Breast epithelium (tissue), 4 donors: ENCODE measurements around the gene NDUFS8. TPM values are rescaled to one million over a fixed set of nuclear protein-coding genes. Genes with fewer than 3 reads are reported as not detected.

Experiments used
- DNase-seq, 2 donors: peaks; one replicate each; pipeline ENCODE4 v3.0.0-alpha.2; 2019; ENCODE audit warnings: low spot score in 2 of 2
- H3K27ac ChIP-seq, 2 donors: fragments of 200-600 bp; sonication (generic) in 1 of 2; one replicate each; pipeline ENCODE4 v1.5.1; 2016 to 2019; ENCODE audit warnings: mild to moderate bottlenecking in 1 of 2
- H3K27me3 ChIP-seq, 2 donors: fragments of 200-600 bp; sonication (generic) in 1 of 2; one replicate each; pipeline versions ENCODE4 v1.5.1 to v1.6.0; 2017 to 2019; ENCODE audit warnings: control low read depth in 1 of 2, mild to moderate bottlenecking in 1 of 2
- H3K36me3 ChIP-seq: fragments of 200-600 bp; one replicate; pipeline ENCODE4 v1.5.1; 2019
- H3K4me1 ChIP-seq, 2 donors: fragments of 200-600 bp; sonication (generic); one replicate each; pipeline ENCODE4 v1.5.1; 2016 to 2019; ENCODE audit warnings: control low read depth in 1 of 2
- H3K4me3 ChIP-seq, 3 donors: fragments of 200-600 bp; sonication (generic); 1 replicate in 2 of 3; 2 replicates in 1 of 3; pipeline ENCODE4 v1.5.1; 2016 to 2019; ENCODE audit warnings: mild to moderate bottlenecking in 3 of 3, moderate library complexity in 2 of 3
- H3K9me3 ChIP-seq, 2 donors: fragments of 200-600 bp; sonication (generic) in 1 of 2; one replicate each; pipeline ENCODE4 v1.5.1; 2016 to 2019; ENCODE audit warnings: control low read depth in 1 of 2
- CTCF ChIP-seq, 3 donors: fragments of 450-650 bp; IDR thresholded peaks; one replicate each; pipeline ENCODE4 v1.5.1; 2016 to 2017; ENCODE audit warnings: antibody characterized with exemption in 3 of 3, mild to moderate bottlenecking in 3 of 3, moderate library complexity in 3 of 3
- POLR2A ChIP-seq: fragments of 450-650 bp; IDR thresholded peaks from one replicate; pipeline ENCODE4 v1.6.1; 2016; ENCODE audit warnings: antibody characterized with exemption, mild to moderate bottlenecking, moderate library complexity
- POLR2AphosphoS5 ChIP-seq, 3 donors: sonication (generic); formaldehyde crosslinking; IDR thresholded peaks; one replicate each; pipeline ENCODE4 v1.6.1; 2017; ENCODE audit warnings: antibody characterized with exemption in 3 of 3
- intact Hi-C: fragments of 100-400 bp; cut with DNase I; formaldehyde crosslinking; loops from one replicate; pipeline ENCODE4 v1.15.1; 2023; ENCODE audit warnings: low total_unique reads
- total RNA-seq, 3 donors: library from RNA; depleted of rRNA; stranded (reverse); fragments of >200 nt; gene quantifications; one replicate each; pipeline ENCODE4 v1.1.0, GENCODE V29; 2016

NDUFS8 gene
- total RNA-seq, 3 donors from 2014 or later: 105 to 117 (median 117) TPM

DNA sequence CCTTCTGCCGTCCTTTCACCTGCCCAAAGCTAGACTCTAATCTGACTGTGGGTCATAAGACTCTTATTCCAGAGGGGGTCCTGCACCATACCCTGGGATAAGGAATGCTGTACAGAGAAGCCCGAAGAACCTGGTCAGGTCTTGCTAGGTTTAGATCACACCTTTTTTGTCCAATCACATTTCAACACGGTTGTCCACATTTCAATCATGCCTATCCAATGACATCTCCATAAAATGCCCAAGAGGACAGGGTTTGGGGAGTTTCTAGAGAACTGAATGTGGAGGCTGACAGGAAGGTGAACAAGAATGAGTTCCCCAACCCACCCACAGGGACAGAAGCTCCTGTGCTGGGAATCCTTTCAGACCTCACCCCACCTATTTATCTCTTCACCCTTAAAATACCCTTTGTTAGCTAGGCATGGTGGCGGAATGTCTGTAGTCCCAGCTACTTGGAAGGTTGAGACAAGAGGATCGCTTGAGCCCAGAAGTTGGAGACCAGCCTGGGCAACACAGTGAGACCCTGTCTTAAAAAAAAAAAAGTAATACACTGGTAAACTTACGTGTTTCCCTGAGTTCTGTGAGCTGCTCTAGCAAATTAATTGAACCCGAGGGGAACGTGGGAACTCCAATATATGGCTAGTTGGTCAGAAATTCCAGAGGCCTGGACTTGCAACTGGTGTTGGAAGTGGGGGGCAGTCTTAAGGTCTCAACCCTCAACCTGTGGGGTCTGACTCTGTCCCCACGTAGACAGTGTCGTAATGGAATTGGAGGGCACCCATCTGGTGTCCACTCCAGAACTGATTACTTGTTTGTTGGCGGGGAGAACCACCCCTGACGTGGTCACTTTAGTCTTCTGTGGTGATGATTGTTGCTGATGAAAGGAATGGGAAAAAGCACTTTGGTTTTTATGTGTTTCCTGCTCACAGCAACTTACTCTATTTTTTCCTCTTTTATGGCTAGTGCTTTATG, 26.1 kb downstream of the NDUFS8 start:
- H3K9me3 ChIP-seq: no peaks in the 10 kb centered on the region
- intact Hi-C loops: no loop called here
- no peaks in the 10 kb centered on the region for H3K27me3 ChIP-seq
- DNase-seq: no peak
- H3K36me3 ChIP-seq: no peaks in the 10 kb centered on the region
- TF ChIP-seq POLR2A: no peak
- TF ChIP-seq CTCF (IDR thresholded peaks at IDR 0.05): no peak
- TF ChIP-seq POLR2AphosphoS5 (IDR thresholded peaks at IDR 0.05): no peak
- H3K27ac ChIP-seq: no peak overlapping the region
- no peak overlapping the region for H3K4me3 ChIP-seq
- H3K4me1 ChIP-seq: no peaks in the 10 kb centered on the region

- Histone ChIP-seq H3K4me3 (no peak overlapping the region), H3K27ac (no peak overlapping the region), H3K36me3 (no peaks in the 10 kb centered on the region), H3K4me1 (no peaks in the 10 kb centered on the region), H3K27me3 (no peaks in the 10 kb centered on the region), H3K9me3 (no peaks in the 10 kb centered on the region)
- TF ChIP-seq POLR2A (no peak), POLR2AphosphoS5 (IDR thresholded peaks at IDR 0.05) (no peak), CTCF (IDR thresholded peaks at IDR 0.05) (no peak)
- DNase-seq: no peak
- intact Hi-C loops: no loop called here
Measured at GRCh38 chr11:68057807-68058206, 27.3 kb downstream of the NDUFS8 start.

GRCh38 chr11:68061508-68061907, 31.0 kb downstream of the NDUFS8 start:
- no peaks in the 10 kb centered on the region for H3K36me3 ChIP-seq

DNA sequence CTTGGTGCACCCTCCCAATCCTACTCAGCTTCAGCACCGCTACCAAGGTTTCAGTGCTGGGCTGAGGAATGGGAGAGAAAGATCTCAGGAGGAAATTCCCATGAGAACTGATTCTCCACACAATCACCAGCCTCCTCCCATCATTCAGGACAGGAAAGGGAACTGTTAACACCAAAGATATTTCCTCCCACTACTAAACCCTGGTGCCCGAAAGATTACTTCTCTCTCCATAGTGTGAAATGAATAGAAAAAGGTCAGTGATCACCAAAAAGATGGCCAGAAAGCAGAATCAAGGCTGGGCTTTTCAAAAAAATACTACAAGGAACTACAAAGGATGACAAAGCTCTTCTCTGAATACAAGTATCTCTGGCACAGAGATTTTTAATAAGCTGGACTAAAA, 34.4 kb downstream of the NDUFS8 start:
- no peaks in the 10 kb centered on the region for H3K9me3 ChIP-seq
- no peaks in the 10 kb centered on the region for H3K4me1 ChIP-seq
- H3K27ac ChIP-seq: no peak overlapping the region
- no peak overlapping the region for H3K4me3 ChIP-seq
- intact Hi-C loops: no loop called here
- TF ChIP-seq POLR2AphosphoS5 (IDR thresholded peaks at IDR 0.05) (no peak), CTCF (IDR thresholded peaks at IDR 0.05) (no peak), POLR2A (no peak)
- no peaks in the 10 kb centered on the region for H3K27me3 ChIP-seq
- DNase-seq: no peak
- no peaks in the 10 kb centered on the region for H3K36me3 ChIP-seq

More at GRCh38 chr11:68061508-68061907, 31.0 kb downstream of the NDUFS8 start:
- no peak for DNase-seq
- Histone ChIP-seq H3K4me3 (no peak overlapping the region), H3K27me3 (no peaks in the 10 kb centered on the region), H3K4me1 (no peaks in the 10 kb centered on the region), H3K9me3 (no peaks in the 10 kb centered on the region), H3K27ac (no peak overlapping the region)
- intact Hi-C loops: no loop called here
- TF ChIP-seq POLR2A (no peak), CTCF (IDR thresholded peaks at IDR 0.05) (no peak), POLR2AphosphoS5 (IDR thresholded peaks at IDR 0.05) (no peak)

DNA sequence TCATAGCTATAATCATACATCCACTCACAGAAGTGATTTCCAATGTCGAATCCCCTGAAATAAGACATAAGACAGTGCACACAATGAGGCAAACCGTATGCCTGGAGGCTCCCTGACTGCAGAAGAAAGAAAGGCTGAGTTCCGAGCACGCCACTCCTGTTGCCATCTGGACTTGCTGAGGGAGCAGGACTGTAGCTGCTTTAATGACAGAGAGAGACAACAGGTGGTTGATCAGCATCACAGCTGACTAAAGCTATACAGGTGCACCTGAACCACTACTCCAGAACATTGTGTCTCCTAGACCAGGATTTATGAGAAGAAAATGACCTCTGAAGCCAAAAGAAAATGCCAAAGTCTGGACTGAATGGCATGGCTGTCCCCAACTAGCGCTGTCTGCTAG, 35.4 kb downstream of the NDUFS8 start:
- intact Hi-C loops: no loop called here
- Histone ChIP-seq H3K4me3 (no peak overlapping the region), H3K36me3 (no peaks in the 10 kb centered on the region), H3K27ac (no peak overlapping the region), H3K9me3 (no peaks in the 10 kb centered on the region), H3K4me1 (no peaks in the 10 kb centered on the region), H3K27me3 (no peaks in the 10 kb centered on the region)
- DNase-seq: no peak
- TF ChIP-seq POLR2AphosphoS5 (IDR thresholded peaks at IDR 0.05) (no peak), POLR2A (no peak), CTCF (IDR thresholded peaks at IDR 0.05) (no peak)
